ENCODE data around the gene ANO8. TPM values are rescaled to one million over a fixed set of nuclear protein-coding genes. Genes with fewer than 3 reads are reported as not detected.

The ANO8 gene
- total and polyA plus RNA-seq, 2 donors (not counting 1 experiment from before 2014, with no cell fraction given) = 3.0 to 5.2 TPM

GRCh38 chr19:17327068-17327653 lies 7.5 kb downstream of the ANO8 start:
- WGBS (ENCODE audit: insufficient coverage) = 96% methylated on average over 27 of the region's 27 CpGs
- H3K4me1 ChIP-seq (ENCODE audit: control insufficient read depth in 2 of 2, insufficient read depth in 2 of 2, low read length in 2 of 2) = peaks cover 13 to 17% of the 10 kb centered on the region in 2 donors
- ATAC-seq (ENCODE audit: low read depth) = no peak
- H3K9me3 ChIP-seq (ENCODE audit: control extremely low read depth in 1 of 3, control insufficient read depth in 2 of 3, insufficient read depth in 1 of 3, low read length in 2 of 3) = no peaks in the 10 kb centered on the region
- CTCF ChIA-PET = no interaction called here
- no peak overlapping the region for H3K27ac ChIP-seq (ENCODE audit: low read length in 2 of 2)
- DNase-seq = peak; percentile 27
- H3K4me2 ChIP-seq (replicated peaks; ENCODE audit: low read depth, low read length, poor library complexity, severe bottlenecking) = peak overlapping the region; percentile 97
- Mint-ChIP-seq H3K27me3 (peaks cover 6% of the 10 kb centered on the region), H3K4me3 (peak overlapping the region; percentile 29), H3K9me3 (ENCODE audit: insufficient read depth) (no peaks in the 10 kb centered on the region), H3K4me1 (peaks cover 13% of the 10 kb centered on the region), H3K27ac (no peak overlapping the region)
- H3K36me3 ChIP-seq (replicated peaks in 1 of 2; ENCODE audit: control extremely low read depth in 1 of 2, control insufficient read depth in 1 of 2, extremely low read depth in 1 of 2, insufficient read depth in 2 of 2, low read length in 1 of 2) = no peaks in the 10 kb centered on the region
- no peak overlapping the region for H2AFZ ChIP-seq (ENCODE audit: insufficient read depth, low read depth, low read length, poor library complexity, severe bottlenecking)
- intact Hi-C loops (cut with micrococcal nuclease) = no loop called here
- no peak overlapping the region for H3K4me3 ChIP-seq (ENCODE audit: control extremely low read depth in 1 of 5, extremely low read depth in 1 of 5, insufficient read depth in 1 of 5, low read depth in 2 of 5, low read length in 4 of 5)
- no peak overlapping the region for H3K9ac ChIP-seq (ENCODE audit: low read length)
- peaks cover 2% of the 10 kb centered on the region for H4K20me1 ChIP-seq (ENCODE audit: control insufficient read depth, insufficient read depth, low read length, poor library complexity, severe bottlenecking)
- TF ChIP-seq EZH2 (IDR thresholded peaks at IDR 0.05; ENCODE audit: borderline replicate concordance, insufficient read depth, low read depth, low read length, poor library complexity, severe bottlenecking) (no peak), CTCF (IDR thresholded peaks at IDR 0.05) (no peak)
- no peaks in the 10 kb centered on the region for H3K79me2 ChIP-seq (ENCODE audit: control insufficient read depth, insufficient read depth, low read length)
- POLR2A ChIA-PET = interaction anchor here (1.2 kb wide), 1 partner anchor 18 kb away, joined by 7 read pairs; the partner anchor contains the start of gene DDA1
- peaks cover 0 to 19% (median 1%) of the 10 kb centered on the region in 4 experiments for H3K27me3 ChIP-seq (replicated peaks in 1 of 4; ENCODE audit: control extremely low read depth in 1 of 4, control insufficient read depth in 3 of 4, insufficient read depth in 4 of 4, low read length in 3 of 4)

- H3K27me3 Mint-ChIP-seq = peaks cover 6% of the 10 kb centered on the region
- ATAC-seq (ENCODE audit: low read depth) (no peak), DNase-seq (no peak)
- Histone ChIP-seq H3K27ac (ENCODE audit: low read length in 2 of 2) (no peak overlapping the region), H2AFZ (ENCODE audit: insufficient read depth, low read depth, low read length, poor library complexity, severe bottlenecking) (no peak overlapping the region), H3K79me2 (ENCODE audit: control insufficient read depth, insufficient read depth, low read length) (no peaks in the 10 kb centered on the region), H3K9ac (ENCODE audit: low read length) (no peak overlapping the region), H3K9me3 (ENCODE audit: control extremely low read depth in 1 of 3, control insufficient read depth in 2 of 3, insufficient read depth in 1 of 3, low read length in 2 of 3) (no peaks in the 10 kb centered on the region), H3K27me3 (replicated peaks in 1 of 4; ENCODE audit: control extremely low read depth in 1 of 4, control insufficient read depth in 3 of 4, insufficient read depth in 4 of 4, low read length in 3 of 4) (peaks cover 0 to 19% (median 1%) of the 10 kb centered on the region in 4 experiments), H3K36me3 (replicated peaks in 1 of 2; ENCODE audit: control extremely low read depth in 1 of 2, control insufficient read depth in 1 of 2, extremely low read depth in 1 of 2, insufficient read depth in 2 of 2, low read length in 1 of 2) (no peaks in the 10 kb centered on the region), H4K20me1 (ENCODE audit: control insufficient read depth, insufficient read depth, low read length, poor library complexity, severe bottlenecking) (peaks cover 8% of the 10 kb centered on the region), H3K4me1 (ENCODE audit: control insufficient read depth in 2 of 2, insufficient read depth in 2 of 2, low read length in 2 of 2) (peaks cover 13 to 17% of the 10 kb centered on the region in 2 donors), H3K4me3 (ENCODE audit: control extremely low read depth in 1 of 5, extremely low read depth in 1 of 5, insufficient read depth in 1 of 5, low read depth in 2 of 5, low read length in 4 of 5) (no peak overlapping the region), H3K4me2 (replicated peaks; ENCODE audit: low read depth, low read length, poor library complexity, severe bottlenecking) (no peak overlapping the region)
- peaks cover 13% of the 10 kb centered on the region for H3K4me1 Mint-ChIP-seq
- CTCF ChIA-PET = no interaction called here
- H3K27ac Mint-ChIP-seq = no peak overlapping the region
- intact Hi-C loops (cut with micrococcal nuclease) = no loop called here
- TF ChIP-seq CTCF (IDR thresholded peaks at IDR 0.05) (no peak), EZH2 (IDR thresholded peaks at IDR 0.05; ENCODE audit: borderline replicate concordance, insufficient read depth, low read depth, low read length, poor library complexity, severe bottlenecking) (no peak)
- POLR2A ChIA-PET = no interaction called here
- no peaks in the 10 kb centered on the region for H3K9me3 Mint-ChIP-seq (ENCODE audit: insufficient read depth)
- WGBS (ENCODE audit: insufficient coverage) = 91% methylated on average over 8 of the region's 11 CpGs
- no peak overlapping the region for H3K4me3 Mint-ChIP-seq
These were observed 8.1 kb downstream of the ANO8 start for GRCh38 chr19:17326595-17326966.

Data from B cell (primary cell).